Naive thymus-derived CD4-positive, alpha-beta T cell (primary cell): Measurements from ENCODE around the gene LCNL1. TPM values are rescaled to one million over a fixed set of nuclear protein-coding genes. Genes with fewer than 3 reads are reported as not detected.

ENCODE experiments used
- ATAC-seq: fragments of 150-1000 bp; cut with Tn5 transposase; 2 replicates; pipeline ENCODE4 v1.10.0; 2021; ENCODE audit warnings: mild to moderate bottlenecking, moderate library complexity
- CTCF ChIA-PET: fragments of 350-600 bp; sonication (Branson Sonifier 250); formaldehyde crosslinking; loops from one replicate; lab custom pipeline; 2021; ENCODE audit warnings: antibody characterized with exemption; lab: Charles Lee
- POLR2A ChIA-PET: fragments of 350-600 bp; sonication (Branson Sonifier 250); formaldehyde crosslinking; loops from one replicate; lab custom pipeline; 2021; ENCODE audit warnings: antibody characterized with exemption, inconsistent platforms; lab: Charles Lee
- DNase-seq, 9 donors: peaks; one replicate each; pipeline versions ENCODE4 v3.0.0 to v3.0.0-alpha.2; 2020 to 2022; ENCODE audit warnings: mixed read lengths in 1 of 9
- H3K27ac ChIP-seq: one replicate; pipeline ENCODE4 v1.7.0; 2013; ENCODE audit warnings: mild to moderate bottlenecking, low read depth, low read length, moderate library complexity
- H3K27me3 ChIP-seq, 2 donors: one replicate each; pipeline ENCODE4 v1.7.0; 2013; ENCODE audit warnings: low read length in 2 of 2, mild to moderate bottlenecking in 2 of 2, moderate library complexity in 2 of 2; ENCODE audit not compliant: control insufficient read depth in 2 of 2, insufficient read depth in 2 of 2
- H3K36me3 ChIP-seq, 3 experiments: 1 replicate in 2 of 3; 2 replicates in 1 of 3; pipeline ENCODE4 v1.7.0; 2013; ENCODE audit warnings: low read length in 3 of 3, mild to moderate bottlenecking in 3 of 3, moderate library complexity in 1 of 3; ENCODE audit not compliant: insufficient read depth in 3 of 3, control insufficient read depth in 2 of 3
- H3K4me1 ChIP-seq, 2 donors: one replicate each; pipeline ENCODE4 v1.7.0; 2013; ENCODE audit warnings: low read length in 2 of 2, mild to moderate bottlenecking in 2 of 2, moderate library complexity in 1 of 2; ENCODE audit not compliant: control insufficient read depth in 2 of 2, insufficient read depth in 2 of 2
- H3K4me3 ChIP-seq: 2 replicates; pipeline ENCODE4 v1.7.0; 2013; ENCODE audit warnings: mild to moderate bottlenecking, low read length
- H3K9me3 ChIP-seq, 3 experiments: 1 replicate in 2 of 3; 2 replicates in 1 of 3; pipeline ENCODE4 v1.7.0; 2013; ENCODE audit warnings: low read length in 3 of 3; ENCODE audit not compliant: control insufficient read depth in 2 of 3
- H3K27ac Mint-ChIP-seq, 9 donors: one replicate each; pipeline ENCODE4 v1.8.0; 2020 to 2022; ENCODE audit warnings: mixed read lengths in 9 of 9, mild to moderate bottlenecking in 8 of 9, moderate library complexity in 5 of 9, inconsistent platforms in 2 of 9
- H3K27me3 Mint-ChIP-seq, 5 donors: one replicate each; pipeline ENCODE4 v1.8.0; 2021 to 2022; ENCODE audit warnings: mixed read lengths in 5 of 5, mild to moderate bottlenecking in 1 of 5
- H3K36me3 Mint-ChIP-seq, 5 donors: one replicate each; pipeline ENCODE4 v1.8.0; 2020 to 2022; ENCODE audit warnings: mixed read lengths in 5 of 5, mild to moderate bottlenecking in 3 of 5, inconsistent platforms in 1 of 5
- H3K4me1 Mint-ChIP-seq, 7 donors: one replicate each; pipeline ENCODE4 v1.8.0; 2020 to 2022; ENCODE audit warnings: mixed read lengths in 7 of 7, mild to moderate bottlenecking in 3 of 7, inconsistent platforms in 1 of 7
- H3K4me3 Mint-ChIP-seq, 10 donors: one replicate each; pipeline ENCODE4 v1.8.0; 2020 to 2022; ENCODE audit warnings: mild to moderate bottlenecking in 10 of 10, mixed read lengths in 10 of 10, moderate library complexity in 6 of 10, inconsistent platforms in 2 of 10
- H3K9me3 Mint-ChIP-seq, 11 donors: one replicate each; pipeline ENCODE4 v1.8.0; 2020 to 2022; ENCODE audit warnings: mixed read lengths in 11 of 11, mild to moderate bottlenecking in 4 of 11, inconsistent platforms in 1 of 11, moderate library complexity in 1 of 11
- intact Hi-C, 2 donors: fragments of 100-400 bp; cut with micrococcal nuclease; formaldehyde crosslinking; loops; one replicate each; pipeline ENCODE4 v1.15.1; 2023
- polyA plus RNA-seq, 2 donors: library from polyadenylated mRNA; unstranded; fragments of 300-500 nt; fragmentation: Illumina TruSeq; gene quantifications; one replicate each; pipeline ENCODE4 v1.2.3, GENCODE V29; 2021
- total RNA-seq, 6 experiments: library from RNA in 5 of 6; stranded (reverse) in 5 of 6; gene quantifications; 1 replicate in 5 of 6; 2 replicates in 1 of 6; pipeline ENCODE4 v1.2.3 and lab custom pipeline; 2021 to 2026

The LCNL1 gene
- total and polyA plus RNA-seq, 7 experiments from 2014 or later: 0.12 to 1.9 (median 0.13) TPM; not detected in 4

GRCh38 chr9:137029058-137029936 lies 46.5 kb downstream of the LCNL1 start:
- H3K36me3 ChIP-seq: no peaks in the 10 kb centered on the region
- Mint-ChIP-seq H3K9me3 (no peaks in the 10 kb centered on the region), H3K4me3 (peak overlapping the region; percentile 71 to 85 (median 79)), H3K27me3 (peaks cover 0 to 11% (median 0%) of the 10 kb centered on the region in 5 donors), H3K4me1 (peaks cover 13 to 40% (median 32%) of the 10 kb centered on the region in 7 donors), H3K36me3 (no peaks in the 10 kb centered on the region), H3K27ac (peak overlapping the region in 2 of 9 donors; percentile 28 to 52)
- ChIA-PET POLR2A (interaction anchor here (1.0 to 1.2 kb wide), 2 partner anchors 35 to 182 kb away, joined by 3 to 5 read pairs; no protein-coding TSS in a partner anchor), CTCF (interaction anchor here (0.6 to 1.7 kb wide), 19 partner anchors 11 to 591 kb away, joined by 3 to 9 read pairs (median 3); partner anchors contain the start of genes CLIC3, MAN1B1 and PAXX)
- ATAC-seq (peak; percentile 66), DNase-seq (peak; percentile 29 to 84 (median 52))
- H3K27ac ChIP-seq: peak overlapping the region; percentile 51
- peaks cover 50 to 56% of the 10 kb centered on the region in 2 donors for H3K4me1 ChIP-seq
- peak overlapping the region; percentile 69 for H3K4me3 ChIP-seq
- no peaks in the 10 kb centered on the region for H3K27me3 ChIP-seq
- intact Hi-C loops: loop anchor here (1.0 to 2.0 kb wide), 2 partner anchors 42 to 207 kb away; partner anchors contain the start of gene SAPCD2 (in 1 of the 2)
- no peaks in the 10 kb centered on the region for H3K9me3 ChIP-seq

GRCh38 chr9:137030006-137030405 lies 47.2 kb downstream of the LCNL1 start:
- peak overlapping the region in 7 of 10 donors; percentile 62 to 85 (median 74) for H3K4me3 Mint-ChIP-seq
- Histone ChIP-seq H3K27ac (no peak overlapping the region), H3K4me1 (peaks cover 57 to 63% of the 10 kb centered on the region in 2 donors), H3K36me3 (no peaks in the 10 kb centered on the region), H3K27me3 (no peaks in the 10 kb centered on the region), H3K9me3 (no peaks in the 10 kb centered on the region), H3K4me3 (peak overlapping the region; percentile 69)
- no peaks in the 10 kb centered on the region for H3K36me3 Mint-ChIP-seq
- H3K4me1 Mint-ChIP-seq: peaks cover 20 to 47% (median 39%) of the 10 kb centered on the region in 7 donors
- CTCF ChIA-PET: interaction anchor here (0.6 to 1.7 kb wide), 12 partner anchors 12 to 577 kb away, joined by 3 to 9 read pairs (median 4); partner anchors contain the start of genes MAN1B1 and PAXX
- POLR2A ChIA-PET: interaction anchor here (1.0 to 1.2 kb wide), 2 partner anchors 34 to 182 kb away, joined by 3 to 5 read pairs; no protein-coding TSS in a partner anchor
- no peaks in the 10 kb centered on the region for H3K9me3 Mint-ChIP-seq
- no peak for ATAC-seq
- H3K27ac Mint-ChIP-seq: peak overlapping the region in 1 of 9 donors; percentile 37
- peaks cover 0 to 11% (median 0%) of the 10 kb centered on the region in 5 donors for H3K27me3 Mint-ChIP-seq
- intact Hi-C loops: no loop called here
- no peak for DNase-seq

- H3K9me3 ChIP-seq: no peaks in the 10 kb centered on the region
- CTCF ChIA-PET: interaction anchor here (1.6 kb wide), 1 partner anchor 38 kb away, joined by 4 read pairs; the partner anchor contains the start of gene PAXX
- POLR2A ChIA-PET: interaction anchor here (1.5 kb wide), 1 partner anchor 240 kb away, joined by 4 read pairs; the partner anchor contains the start of gene TMEM141
- peak in 1 of 9 donors; percentile 52 for DNase-seq
- H3K4me1 ChIP-seq: peaks cover 62 to 70% of the 10 kb centered on the region in 2 donors
- H3K9me3 Mint-ChIP-seq: no peaks in the 10 kb centered on the region
- ATAC-seq: no peak
- peaks cover 0 to 11% (median 0%) of the 10 kb centered on the region in 5 donors for H3K27me3 Mint-ChIP-seq
- no peak overlapping the region for H3K27ac ChIP-seq
- intact Hi-C loops: no loop called here
- H3K36me3 Mint-ChIP-seq: no peaks in the 10 kb centered on the region
- H3K4me1 Mint-ChIP-seq: peaks cover 25 to 51% (median 43%) of the 10 kb centered on the region in 7 donors
- H3K4me3 Mint-ChIP-seq: peak overlapping the region in 9 of 10 donors; percentile 26 to 83 (median 54)
- peak overlapping the region in 3 of 9 donors; percentile 33 to 55 (median 37) for H3K27ac Mint-ChIP-seq
- H3K27me3 ChIP-seq: no peaks in the 10 kb centered on the region
- peak overlapping the region; percentile 34 for H3K4me3 ChIP-seq
- no peaks in the 10 kb centered on the region for H3K36me3 ChIP-seq
Measured at GRCh38 chr9:137030538-137031527, 48.0 kb downstream of the LCNL1 start.

- POLR2A ChIA-PET: interaction anchor here (1.5 kb wide), 1 partner anchor 241 kb away, joined by 4 read pairs; the partner anchor contains the start of gene TMEM141
- Mint-ChIP-seq H3K27me3 (peaks cover 0 to 10% (median 0%) of the 10 kb centered on the region in 5 donors), H3K27ac (peak within 1 kb of the TSS in 4 of 9 donors; percentile 38 to 61 (median 40)), H3K9me3 (no peaks in the 10 kb centered on the region), H3K4me3 (peak within 1 kb of the TSS in 7 of 10 donors; percentile 26 to 83 (median 66)), H3K36me3 (no peaks in the 10 kb centered on the region), H3K4me1 (peaks cover 20 to 51% (median 43%) of the 10 kb centered on the region in 7 donors)
- DNase-seq: no peak
- no peaks in the 10 kb centered on the region for H3K9me3 ChIP-seq
- H3K27me3 ChIP-seq: no peaks in the 10 kb centered on the region
- CTCF ChIA-PET: interaction anchor here (1.6 kb wide), 1 partner anchor 40 kb away, joined by 4 read pairs; the partner anchor contains the start of gene PAXX
- peaks cover 59 to 60% of the 10 kb centered on the region in 2 donors for H3K4me1 ChIP-seq
- intact Hi-C loops: no loop called here
- no peaks in the 10 kb centered on the region for H3K36me3 ChIP-seq
- ATAC-seq: no peak
- no peak within 1 kb of the TSS for H3K27ac ChIP-seq
- H3K4me3 ChIP-seq: peak within 1 kb of the TSS; percentile 34
Measured at GRCh38 chr9:137031904-137032640, 49.3 kb downstream of the LCNL1 start, which contains the start of gene FUT7. FUT7 (minus strand) TSS chr9:137032088; CDS start chr9:137031991, 97 bp downstream.

GRCh38 chr9:137032858-137033257 lies 50.1 kb downstream of the LCNL1 start:
- peaks cover 54 to 56% of the 10 kb centered on the region in 2 donors for H3K4me1 ChIP-seq
- H3K27me3 ChIP-seq: no peaks in the 10 kb centered on the region
- Mint-ChIP-seq H3K4me1 (peaks cover 18 to 48% (median 38%) of the 10 kb centered on the region in 7 donors), H3K36me3 (no peaks in the 10 kb centered on the region), H3K27ac (peak overlapping the region in 2 of 9 donors; percentile 38 to 61), H3K4me3 (peak overlapping the region in 3 of 10 donors; percentile 6 to 30 (median 21)), H3K27me3 (peaks cover 0 to 8% (median 0%) of the 10 kb centered on the region in 5 donors), H3K9me3 (no peaks in the 10 kb centered on the region)
- no peaks in the 10 kb centered on the region for H3K9me3 ChIP-seq
- ChIA-PET POLR2A (no interaction called here), CTCF (interaction anchor here (1.6 kb wide), 1 partner anchor 40 kb away, joined by 4 read pairs; the partner anchor contains the start of gene PAXX)
- H3K36me3 ChIP-seq: no peaks in the 10 kb centered on the region
- ATAC-seq (peak; percentile 62), DNase-seq (no peak)
- no peak overlapping the region for H3K4me3 ChIP-seq
- H3K27ac ChIP-seq: no peak overlapping the region
- intact Hi-C loops: no loop called here
